Breast epithelium (tissue), 3 donors: ENCODE results near the gene FADS2.

Source experiments
- POLR2AphosphoS5 ChIP-seq, 3 donors: sonication (generic); formaldehyde crosslinking; IDR thresholded peaks; one replicate each; pipeline ENCODE4 v1.6.1; 2017; ENCODE audit warnings: antibody characterized with exemption in 3 of 3
- TF ChIP-seq, protein P1 (sequence below), 3 donors: fragments of 450-650 bp; IDR thresholded peaks; one replicate each; pipeline ENCODE4 v1.5.1; 2016 to 2017; ENCODE audit warnings: antibody characterized with exemption in 3 of 3, mild to moderate bottlenecking in 3 of 3, moderate library complexity in 3 of 3

DNA sequence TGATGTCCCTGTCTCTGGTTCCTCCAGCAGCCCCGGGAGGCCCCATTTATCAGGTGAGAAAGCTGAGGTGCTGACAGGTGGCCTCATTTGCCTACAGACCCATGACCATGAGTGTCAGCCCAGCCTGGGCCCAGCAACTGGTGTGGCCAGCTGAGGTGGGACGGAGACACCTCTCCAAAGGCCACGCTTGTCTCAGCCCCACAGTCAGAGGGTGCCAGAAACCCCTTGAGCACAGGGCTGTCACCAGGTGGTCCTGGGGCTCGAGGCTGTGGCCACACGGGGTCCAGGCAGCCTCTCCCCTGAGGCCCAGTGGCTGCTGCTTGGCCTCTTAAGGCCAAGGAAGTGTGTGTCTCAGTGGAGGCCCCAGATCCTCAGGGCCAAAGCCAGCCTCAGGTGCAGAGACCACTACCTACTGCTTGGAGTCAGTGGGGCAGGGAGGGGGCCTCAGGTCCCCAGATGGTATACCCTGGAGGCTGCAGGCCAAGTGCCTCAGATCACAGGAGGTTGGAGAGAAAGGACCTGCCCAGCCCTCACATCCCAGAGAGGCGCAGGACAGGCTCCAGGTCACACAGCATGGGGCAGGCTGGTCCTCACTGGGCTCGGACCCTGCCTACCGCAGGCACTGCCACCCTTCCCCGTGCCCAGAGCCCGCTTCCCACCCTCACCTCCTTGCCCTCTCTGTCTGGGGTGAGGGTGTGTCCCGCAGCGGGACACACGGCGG lies 77.9 kb downstream of the FADS2 start:
- TF ChIP-seq, protein P1, sequence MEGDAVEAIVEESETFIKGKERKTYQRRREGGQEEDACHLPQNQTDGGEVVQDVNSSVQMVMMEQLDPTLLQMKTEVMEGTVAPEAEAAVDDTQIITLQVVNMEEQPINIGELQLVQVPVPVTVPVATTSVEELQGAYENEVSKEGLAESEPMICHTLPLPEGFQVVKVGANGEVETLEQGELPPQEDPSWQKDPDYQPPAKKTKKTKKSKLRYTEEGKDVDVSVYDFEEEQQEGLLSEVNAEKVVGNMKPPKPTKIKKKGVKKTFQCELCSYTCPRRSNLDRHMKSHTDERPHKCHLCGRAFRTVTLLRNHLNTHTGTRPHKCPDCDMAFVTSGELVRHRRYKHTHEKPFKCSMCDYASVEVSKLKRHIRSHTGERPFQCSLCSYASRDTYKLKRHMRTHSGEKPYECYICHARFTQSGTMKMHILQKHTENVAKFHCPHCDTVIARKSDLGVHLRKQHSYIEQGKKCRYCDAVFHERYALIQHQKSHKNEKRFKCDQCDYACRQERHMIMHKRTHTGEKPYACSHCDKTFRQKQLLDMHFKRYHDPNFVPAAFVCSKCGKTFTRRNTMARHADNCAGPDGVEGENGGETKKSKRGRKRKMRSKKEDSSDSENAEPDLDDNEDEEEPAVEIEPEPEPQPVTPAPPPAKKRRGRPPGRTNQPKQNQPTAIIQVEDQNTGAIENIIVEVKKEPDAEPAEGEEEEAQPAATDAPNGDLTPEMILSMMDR (IDR thresholded peaks at IDR 0.05), result no peak
- no peak for TF ChIP-seq POLR2AphosphoS5 (IDR thresholded peaks at IDR 0.05)
